Effector memory CD4-positive, alpha-beta T cell (primary cell): ENCODE measurements around the gene ABCA2.
"Not testable (repeated sequence)": the region's sequence is repeated elsewhere in the genome, so short reads cannot be mapped to it uniquely, and the experiment has no call there.

Source experiments
- DNase-seq, 3 donors: peaks; one replicate each; pipeline ENCODE4 v3.0.0-alpha.2; 2020
- H3K27ac ChIP-seq: 2 replicates; pipeline ENCODE4 v1.7.0; 2013; ENCODE audit warnings: mild to moderate bottlenecking, low read length, moderate library complexity; ENCODE audit not compliant: insufficient read depth, poor library complexity, severe bottlenecking
- H3K27me3 ChIP-seq: replicated peaks from 2 replicates; pipeline ENCODE4 v1.7.0; 2013; ENCODE audit warnings: mild to moderate bottlenecking, low read length; ENCODE audit not compliant: insufficient read depth, control insufficient read depth, poor library complexity, severe bottlenecking
- H3K36me3 ChIP-seq: 2 replicates; pipeline ENCODE4 v1.7.0; 2013; ENCODE audit warnings: mild to moderate bottlenecking, low read length, moderate library complexity; ENCODE audit not compliant: control insufficient read depth, insufficient read depth
- H3K4me1 ChIP-seq: 2 replicates; pipeline ENCODE4 v1.7.0; 2013; ENCODE audit warnings: low read length, mild to moderate bottlenecking; ENCODE audit not compliant: control insufficient read depth, insufficient read depth, poor library complexity, severe bottlenecking
- H3K4me3 ChIP-seq: 2 replicates; pipeline ENCODE4 v1.7.0; 2013; ENCODE audit warnings: low read length, low read depth, mild to moderate bottlenecking; ENCODE audit not compliant: insufficient read depth, poor library complexity, severe bottlenecking
- H3K9me3 ChIP-seq: 2 replicates; pipeline ENCODE4 v1.7.0; 2013; ENCODE audit warnings: mild to moderate bottlenecking, low read length, moderate library complexity; ENCODE audit not compliant: control insufficient read depth

ABCA2 gene

GRCh38 chr9:137007816-137008270 lies 20.2 kb downstream of the ABCA2 start:
- Histone ChIP-seq H3K36me3 (peaks cover 27% of the 10 kb centered on the region), H3K9me3 (no peaks in the 10 kb centered on the region), H3K27ac (no peak overlapping the region), H3K4me3 (no peak overlapping the region), H3K27me3 (no peaks in the 10 kb centered on the region), H3K4me1 (no peaks in the 10 kb centered on the region)
- DNase-seq = no peak

GRCh38 chr9:137007108-137007815 lies 20.8 kb downstream of the ABCA2 start:
- no peak for DNase-seq
- H3K9me3 ChIP-seq = no peaks in the 10 kb centered on the region
- no peak overlapping the region for H3K4me3 ChIP-seq
- no peaks in the 10 kb centered on the region for H3K4me1 ChIP-seq
- no peak overlapping the region for H3K27ac ChIP-seq
- peaks cover 21% of the 10 kb centered on the region for H3K36me3 ChIP-seq
- H3K27me3 ChIP-seq = no peaks in the 10 kb centered on the region

GRCh38 chr9:137006116-137007003 lies 21.7 kb downstream of the ABCA2 start:
- Histone ChIP-seq H3K36me3 (peaks cover 15% of the 10 kb centered on the region), H3K4me1 (no peaks in the 10 kb centered on the region), H3K4me3 (no peak overlapping the region), H3K27ac (no peak overlapping the region), H3K9me3 (no peaks in the 10 kb centered on the region), H3K27me3 (no peaks in the 10 kb centered on the region)
- no peak for DNase-seq

- H3K9me3 ChIP-seq, H3K4me3 ChIP-seq, DNase-seq, H3K27me3 ChIP-seq, H3K36me3 ChIP-seq, H3K27ac ChIP-seq: not testable (repeated sequence)
- peaks cover 10% of the 10 kb centered on the region for H3K4me1 ChIP-seq
Measured at GRCh38 chr9:137004285-137004684, 23.8 kb downstream of the ABCA2 start.

GRCh38 chr9:137002646-137003041 lies 25.4 kb downstream of the ABCA2 start:
- H3K27ac ChIP-seq = no peak overlapping the region
- no peaks in the 10 kb centered on the region for H3K36me3 ChIP-seq
- H3K9me3 ChIP-seq = no peaks in the 10 kb centered on the region
- no peaks in the 10 kb centered on the region for H3K27me3 ChIP-seq
- no peak for DNase-seq
- peaks cover 17% of the 10 kb centered on the region for H3K4me1 ChIP-seq
- H3K4me3 ChIP-seq = no peak overlapping the region

GRCh38 chr9:137001857-137002645 lies 26.0 kb downstream of the ABCA2 start:
- Histone ChIP-seq H3K4me3 (no peak overlapping the region), H3K9me3 (no peaks in the 10 kb centered on the region), H3K27ac (no peak overlapping the region), H3K27me3 (no peaks in the 10 kb centered on the region), H3K36me3 (no peaks in the 10 kb centered on the region), H3K4me1 (peaks cover 23% of the 10 kb centered on the region)
- DNase-seq = no peak

- Histone ChIP-seq H3K36me3 (peaks cover under 1% of the 10 kb centered on the region), H3K4me1 (peaks cover 40% of the 10 kb centered on the region), H3K27ac (peak overlapping the region; percentile 22), H3K27me3 (no peaks in the 10 kb centered on the region), H3K9me3 (no peaks in the 10 kb centered on the region), H3K4me3 (no peak overlapping the region)
- DNase-seq = no peak
Measured at GRCh38 chr9:137000177-137000930, 27.7 kb downstream of the ABCA2 start.

GRCh38 chr9:136997830-136998234 lies 30.2 kb downstream of the ABCA2 start:
- DNase-seq = peak in 1 of 3 donors; percentile 27
- Histone ChIP-seq H3K9me3 (no peaks in the 10 kb centered on the region), H3K36me3 (peaks cover 14% of the 10 kb centered on the region), H3K4me3 (no peak overlapping the region), H3K27me3 (no peaks in the 10 kb centered on the region), H3K4me1 (peaks cover 57% of the 10 kb centered on the region), H3K27ac (peak overlapping the region; percentile 46)

- Histone ChIP-seq H3K9me3 (no peaks in the 10 kb centered on the region), H3K36me3 (peaks cover 14% of the 10 kb centered on the region), H3K27ac (no peak overlapping the region), H3K4me3 (no peak overlapping the region), H3K27me3 (no peaks in the 10 kb centered on the region), H3K4me1 (peaks cover 61% of the 10 kb centered on the region)
- no peak for DNase-seq
Measured at GRCh38 chr9:136997371-136997770, 30.7 kb downstream of the ABCA2 start.
